CD4-positive, alpha-beta T cell treated with Interleukin-6 for 4 hours (primary cell): ENCODE results near the gene FOXI1.
"Not testable (repeated sequence)": the region's sequence is repeated elsewhere in the genome, so short reads cannot be mapped to it uniquely, and the experiment has no call there.

Experiments used
- DNase-seq: peaks from one replicate; pipeline ENCODE4 v3.0.0-alpha.2; 2020; ENCODE audit warnings: mixed read lengths

FOXI1 gene

DNA sequence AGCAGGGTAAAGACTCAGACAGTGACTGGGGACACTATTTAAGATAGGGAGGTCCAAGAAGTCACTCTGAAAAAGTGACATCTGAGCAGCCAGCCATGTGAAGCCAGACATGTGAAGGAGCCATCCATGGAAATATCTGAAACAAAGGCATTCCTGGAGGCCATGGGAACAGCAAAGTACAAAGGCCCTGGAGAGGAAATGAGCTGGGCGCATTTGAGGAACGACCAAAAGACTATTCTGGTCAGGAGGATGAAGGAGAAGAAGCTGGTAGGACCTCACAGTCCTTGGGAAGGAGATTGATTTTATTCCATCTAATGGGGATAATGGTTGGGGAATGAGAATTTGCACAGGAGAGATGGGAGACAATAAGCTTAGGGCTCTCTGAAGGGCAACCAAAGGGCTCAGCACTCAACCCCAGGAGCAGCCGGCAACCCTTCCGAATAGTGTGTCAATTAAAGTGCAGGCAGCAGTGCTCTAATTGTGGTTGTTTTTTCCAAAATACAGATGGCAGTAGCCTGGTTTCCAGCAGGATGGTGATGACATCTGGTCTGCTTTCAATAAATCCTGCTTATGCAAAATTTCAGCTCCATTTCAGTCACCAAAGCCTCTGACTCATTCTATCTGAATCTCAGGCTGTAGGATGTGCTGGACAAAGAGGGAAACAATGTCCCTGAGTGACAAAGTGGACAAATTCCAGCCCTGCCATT lies 26.7 kb downstream of the FOXI1 start:
- no peak for DNase-seq

DNA sequence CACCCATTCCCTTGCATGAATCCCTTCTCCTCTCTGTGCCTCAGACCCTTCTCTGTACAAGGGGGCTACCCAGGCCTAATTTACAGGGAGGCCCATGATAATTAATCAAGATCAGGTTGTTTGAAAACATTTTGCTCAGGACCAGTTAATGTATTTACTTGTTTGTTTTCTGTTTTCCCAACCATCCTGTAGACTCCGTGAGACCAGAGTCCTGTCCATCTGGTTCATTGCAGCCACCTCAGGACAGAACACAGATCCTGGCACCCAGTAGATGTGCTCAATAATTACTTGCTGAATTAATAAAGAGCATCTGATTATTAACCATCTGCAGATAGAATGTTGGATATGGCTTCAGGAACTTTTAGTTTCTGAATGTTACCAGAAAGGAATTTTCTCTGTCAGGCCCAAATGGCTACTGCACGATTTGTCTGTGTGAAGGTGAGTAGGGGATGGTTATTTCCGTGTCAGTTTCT lies 27.3 kb downstream of the FOXI1 start:
- DNase-seq: no peak

GRCh38 chr5:170135796-170136490 lies 30.2 kb downstream of the FOXI1 start:
- DNase-seq: no peak

- DNase-seq: no peak
Measured at GRCh38 chr5:170136506-170136905, 30.8 kb downstream of the FOXI1 start.

DNA sequence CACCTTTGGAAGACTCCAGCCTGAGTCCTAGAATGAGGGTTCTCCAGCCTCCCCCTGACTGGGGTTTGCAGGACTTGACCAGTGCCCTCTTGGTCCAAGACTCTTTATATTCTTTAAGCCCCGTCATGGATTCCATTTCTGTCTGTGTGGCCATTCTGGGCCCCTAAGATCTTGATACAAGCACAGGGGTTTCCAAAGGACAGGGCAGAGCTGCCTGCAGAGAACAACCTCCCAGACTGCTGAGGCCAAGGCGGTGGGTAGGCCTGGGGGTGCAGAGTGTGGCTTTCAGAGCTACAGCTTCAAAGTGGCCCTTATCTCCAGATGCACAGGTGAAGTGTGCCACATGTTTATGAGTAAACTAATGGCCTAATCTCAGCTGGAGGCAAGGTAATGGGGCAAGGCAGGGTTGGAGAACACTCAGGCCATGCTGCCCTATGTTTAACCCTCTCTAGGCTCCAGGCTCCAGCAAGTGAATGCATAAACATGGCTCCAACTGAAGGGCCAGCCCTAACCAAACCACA lies 32.1 kb downstream of the FOXI1 start:
- DNase-seq: no peak

DNA sequence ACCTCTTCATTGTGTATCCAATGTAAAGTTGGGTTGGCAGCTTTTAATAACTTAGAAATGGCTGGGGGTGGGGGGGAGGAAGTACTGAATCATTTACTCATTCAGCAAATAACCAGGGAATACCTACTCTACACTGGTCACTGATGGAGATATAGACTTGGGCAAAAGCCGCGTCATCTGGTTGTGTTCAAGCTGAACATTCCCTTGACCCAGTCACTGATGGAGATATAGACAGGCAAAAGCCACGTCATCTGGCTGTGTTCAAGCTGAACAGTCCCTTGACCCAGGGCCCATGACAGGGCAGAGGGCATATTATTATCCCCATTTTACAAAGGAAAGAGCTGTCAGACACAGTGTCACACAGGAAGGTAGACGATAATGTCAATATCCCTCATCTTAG lies 32.6 kb downstream of the FOXI1 start:
- no peak for DNase-seq

DNA sequence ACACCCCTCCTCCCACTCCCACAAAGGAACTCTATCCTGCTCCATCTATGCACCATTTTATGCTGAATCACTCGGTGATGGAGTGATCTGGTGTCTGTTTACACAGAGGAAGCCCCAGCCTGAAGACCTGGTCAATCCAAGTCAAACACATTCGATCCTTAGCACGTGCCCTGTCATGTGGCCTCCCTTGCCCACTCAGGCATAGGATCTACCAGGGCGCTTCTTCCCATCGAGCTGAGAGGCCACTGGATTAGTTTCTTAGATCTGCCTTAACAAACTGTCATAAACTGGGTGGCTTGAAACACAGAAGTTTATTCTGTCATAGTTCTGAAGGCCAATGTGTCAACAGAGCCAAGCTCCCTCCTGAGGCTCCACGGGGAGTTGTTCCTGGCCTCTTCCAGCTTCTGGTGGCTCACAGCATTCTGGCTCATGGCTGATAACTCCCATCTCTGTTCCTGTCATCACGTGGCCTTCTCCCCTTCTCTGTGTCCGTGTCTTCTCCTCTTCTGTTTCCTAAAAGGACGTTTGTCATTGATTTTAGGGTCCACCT lies 34.2 kb downstream of the FOXI1 start:
- DNase-seq: no peak

DNA sequence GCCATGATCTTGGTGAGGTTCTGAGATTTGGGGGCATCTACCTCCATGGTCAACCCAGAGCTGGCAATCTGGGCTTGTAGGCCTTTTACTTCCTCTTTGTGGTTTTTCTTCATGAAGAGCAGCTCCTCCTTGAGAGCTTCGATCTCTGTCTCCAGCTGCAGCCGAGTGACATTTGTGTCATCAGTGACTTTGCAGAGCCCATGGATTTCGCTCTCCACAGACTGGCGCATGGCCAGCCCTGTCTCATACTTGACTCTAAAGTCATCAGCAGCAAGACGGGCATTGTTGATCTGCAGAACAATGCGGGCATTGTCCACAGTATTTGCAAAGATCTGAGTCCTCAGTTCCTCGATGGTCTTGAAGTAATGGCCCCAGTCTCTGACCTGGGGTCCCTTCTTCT lies 35.5 kb downstream of the FOXI1 start:
- not testable (repeated sequence) for DNase-seq

DNA sequence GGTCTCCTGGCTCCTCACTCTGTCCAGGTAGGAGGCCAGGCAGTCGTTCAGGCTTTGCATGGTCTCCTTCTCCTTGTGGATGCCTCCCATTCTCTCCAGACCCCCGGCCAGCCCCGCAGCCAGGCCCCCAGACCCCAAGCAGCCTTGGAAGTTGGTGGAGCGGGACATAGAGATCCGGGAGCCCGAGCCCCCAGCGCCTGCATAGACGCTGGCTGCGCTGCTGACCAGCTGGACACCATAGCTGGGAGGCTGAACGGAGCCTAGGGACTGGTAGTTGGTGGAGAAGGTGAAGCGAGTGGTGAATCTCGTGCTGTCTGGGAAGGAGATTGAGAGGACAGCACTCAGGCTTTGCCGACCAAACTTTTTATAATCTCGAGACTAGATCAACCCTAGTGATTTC lies 35.9 kb downstream of the FOXI1 start:
- DNase-seq: no peak

DNA sequence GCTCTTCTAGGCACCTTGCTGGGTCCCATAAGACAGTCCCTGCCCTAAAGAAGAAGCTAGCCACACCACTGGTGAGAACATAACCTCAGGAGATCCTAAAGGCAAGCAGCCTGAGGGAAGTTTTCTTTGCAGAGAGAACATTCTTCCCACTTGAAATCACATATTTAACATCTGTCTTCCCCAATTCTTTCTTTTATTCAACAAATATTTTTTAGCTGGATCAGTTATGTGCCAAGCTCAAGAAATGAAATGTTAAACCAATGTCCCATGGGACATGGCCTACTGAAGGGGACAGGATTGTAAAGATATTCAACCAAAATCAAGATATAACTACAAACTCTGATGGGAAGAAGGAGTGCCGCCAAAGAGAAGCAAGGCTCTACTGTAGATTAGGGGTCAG lies 36.5 kb downstream of the FOXI1 start:
- DNase-seq: no peak

DNA sequence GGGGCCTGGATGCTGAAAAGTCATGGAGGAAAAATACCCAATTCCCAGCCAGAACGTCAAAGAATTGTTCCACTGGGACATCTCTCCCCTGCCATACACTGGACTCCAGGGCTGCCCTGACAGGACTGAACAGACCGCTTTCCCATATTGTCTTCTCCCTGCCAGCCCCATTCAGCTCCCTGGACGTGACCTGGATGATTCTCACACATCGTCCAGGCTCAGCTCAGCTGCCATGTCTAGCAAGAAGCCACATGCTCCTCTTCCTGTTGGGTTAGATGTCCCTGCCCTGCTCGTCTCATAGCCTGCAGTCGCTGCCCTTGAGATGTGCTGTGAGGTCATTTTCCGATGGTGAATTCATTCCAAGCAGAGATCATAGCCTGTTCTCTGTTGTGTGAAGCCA lies 37.4 kb downstream of the FOXI1 start:
- DNase-seq: no peak

DNA sequence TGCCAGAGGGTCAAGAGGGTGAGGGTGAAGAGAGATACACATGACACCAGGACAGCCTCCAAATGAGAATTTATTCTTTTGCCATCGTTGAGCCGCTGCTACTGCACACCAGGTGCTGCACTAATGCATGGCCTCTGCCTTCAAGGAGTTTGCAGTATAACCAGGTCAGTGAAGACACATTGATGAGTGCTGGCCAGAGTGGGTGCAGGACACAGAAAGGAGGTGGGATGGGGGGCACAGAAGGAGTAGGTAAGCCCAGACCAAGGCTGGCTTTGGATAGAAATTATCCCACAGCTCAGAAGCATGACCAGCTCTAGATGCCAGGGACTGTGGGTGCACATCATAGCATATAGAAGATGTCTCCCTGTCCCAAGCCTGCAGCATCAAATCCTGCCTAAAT lies 38.0 kb downstream of the FOXI1 start:
- DNase-seq: no peak

- DNase-seq: no peak
Measured at GRCh38 chr5:170144286-170145023, 38.8 kb downstream of the FOXI1 start.

DNA sequence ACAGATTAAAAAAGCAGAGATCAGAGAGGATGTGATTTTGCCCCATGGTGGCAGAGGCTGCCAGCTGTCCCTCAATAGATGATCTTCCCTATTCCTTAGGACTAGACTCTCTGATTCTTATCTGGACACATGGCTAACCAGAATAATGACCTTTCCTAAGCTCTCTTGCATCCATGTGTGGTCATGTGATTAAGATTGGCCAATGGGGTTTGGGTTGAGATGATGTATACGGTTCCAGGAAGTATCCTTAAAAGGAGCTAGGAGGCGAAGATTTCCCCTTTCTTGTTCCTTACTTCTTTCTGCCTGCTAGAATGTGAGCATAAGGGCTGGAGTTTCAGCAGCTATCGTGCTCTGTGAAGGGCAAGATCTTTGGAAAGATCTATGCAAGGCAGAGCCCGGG lies 39.8 kb downstream of the FOXI1 start:
- DNase-seq: no peak

- no peak for DNase-seq
Measured at GRCh38 chr5:170147051-170147752, 41.5 kb downstream of the FOXI1 start.

DNA sequence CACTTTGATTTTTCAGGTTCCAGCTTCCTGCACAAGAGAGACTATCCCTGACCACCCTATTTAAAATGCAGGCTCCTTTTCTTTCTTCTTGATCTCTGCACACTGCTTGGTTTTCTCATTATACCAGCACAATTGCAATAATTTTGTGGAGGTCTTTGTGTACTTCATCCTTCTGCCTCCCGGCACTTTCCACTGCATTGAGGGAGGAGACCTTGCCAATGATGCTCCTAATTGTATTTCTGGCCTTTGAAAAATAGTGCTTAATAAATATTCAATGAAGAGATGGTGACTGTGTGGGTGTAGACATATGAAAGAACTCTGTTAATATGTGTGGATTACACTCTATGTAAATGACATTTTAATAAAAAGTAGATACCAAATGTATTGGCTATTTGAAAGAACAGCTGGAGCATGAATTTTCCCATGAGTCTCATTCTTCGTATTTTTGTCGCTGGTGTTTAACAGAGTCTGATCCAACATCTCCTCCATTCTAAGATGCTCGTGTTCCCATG lies 42.1 kb downstream of the FOXI1 start:
- no peak for DNase-seq

DNA sequence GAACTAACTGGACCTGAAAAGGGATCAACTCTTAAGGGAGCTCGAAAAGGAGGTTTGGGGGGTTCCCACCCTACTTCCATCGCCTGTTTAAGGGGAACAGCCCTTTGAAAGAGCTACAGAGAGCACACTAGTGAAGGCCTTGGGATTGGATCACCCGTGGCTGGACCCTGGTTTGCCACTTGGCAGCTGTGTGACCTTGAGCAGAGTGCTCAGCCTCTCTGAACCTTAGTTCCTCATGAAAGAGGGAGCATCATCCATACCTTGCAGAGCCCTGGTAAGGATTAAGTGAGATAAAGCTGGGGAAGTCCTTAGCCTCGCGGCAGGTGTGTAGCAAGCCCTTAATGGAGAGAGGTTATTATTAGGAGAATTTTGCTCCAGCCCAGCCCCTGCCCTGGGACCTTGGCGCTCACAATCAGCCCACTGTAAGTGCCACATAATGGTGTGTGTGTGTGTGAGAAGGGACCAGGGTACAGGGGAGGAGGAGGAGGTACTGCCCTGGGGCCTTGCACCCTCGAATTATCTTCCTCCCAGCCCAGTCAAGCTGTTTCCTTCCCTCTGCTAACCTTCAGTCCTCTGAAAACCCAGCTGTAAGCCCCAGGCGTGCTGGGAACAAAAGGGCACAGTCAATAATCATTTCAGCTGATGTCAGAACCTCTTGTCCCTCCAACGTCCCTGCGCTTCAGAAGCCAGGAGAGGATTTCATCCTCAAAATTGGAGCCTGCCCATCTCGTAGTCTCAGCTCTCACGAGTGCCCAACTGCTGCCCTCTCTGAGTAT lies 42.9 kb downstream of the FOXI1 start:
- no peak for DNase-seq

GRCh38 chr5:170149206-170149515 lies 43.5 kb downstream of the FOXI1 start:
- DNase-seq: no peak

GRCh38 chr5:170150713-170151096 lies 45.0 kb downstream of the FOXI1 start:
- DNase-seq: no peak

DNA sequence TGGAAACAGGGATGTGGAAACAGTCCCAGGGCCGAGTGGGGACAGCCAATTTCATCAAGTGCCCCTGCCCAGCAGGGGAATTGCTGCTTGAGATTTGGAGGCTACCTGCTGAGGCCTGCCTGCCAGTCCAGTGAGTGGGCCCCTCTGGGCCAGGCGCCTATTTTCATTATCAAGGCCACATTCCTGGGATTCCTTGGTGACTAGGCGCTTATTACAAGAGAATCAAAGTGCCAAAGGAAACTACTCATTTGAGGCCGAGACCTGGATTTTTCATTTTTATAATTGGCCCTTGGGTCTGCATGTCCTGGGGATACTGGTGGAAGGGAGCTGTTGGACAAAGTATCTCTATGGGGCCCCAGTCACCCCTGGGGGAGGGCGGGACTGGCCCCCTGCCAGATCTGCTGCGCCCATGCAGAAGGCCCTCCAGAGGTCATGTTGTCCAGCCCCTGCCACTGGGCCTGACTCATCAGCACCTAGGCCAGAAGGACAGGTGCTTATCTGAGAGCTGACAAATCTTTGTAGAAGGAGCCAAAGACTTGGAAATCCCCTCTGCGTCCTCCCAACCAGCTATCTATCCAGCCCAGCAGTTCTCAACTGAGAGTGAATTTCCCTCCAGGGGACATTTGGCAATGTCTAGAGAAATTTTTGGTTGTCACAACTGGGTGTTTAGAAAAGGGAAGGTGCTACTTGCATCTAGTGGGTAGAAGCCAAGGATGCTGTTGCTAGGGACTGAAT lies 45.6 kb downstream of the FOXI1 start:
- no peak for DNase-seq

- DNase-seq: no peak
Measured at GRCh38 chr5:170152767-170153166, 47.1 kb downstream of the FOXI1 start.
